Body of pancreas (tissue), 4 donors: ENCODE results near the gene NAA50.

Experiments
- POLR2A ChIP-seq, 3 donors: fragments of 450-650 bp; IDR thresholded peaks; one replicate each; pipeline ENCODE4 v1.6.1; 2016; ENCODE audit warnings: antibody characterized with exemption in 3 of 3, mild to moderate bottlenecking in 2 of 3
- TF ChIP-seq, protein P1 (sequence below), 7 experiments: fragments of 450-650 bp in 4 of 7; fragments of 200-600 bp in 3 of 7; sonication (generic) in 3 of 7; IDR thresholded peaks; one replicate each; pipeline ENCODE4 v1.5.1; 2016 to 2019; ENCODE audit warnings: antibody characterized with exemption in 7 of 7

DNA sequence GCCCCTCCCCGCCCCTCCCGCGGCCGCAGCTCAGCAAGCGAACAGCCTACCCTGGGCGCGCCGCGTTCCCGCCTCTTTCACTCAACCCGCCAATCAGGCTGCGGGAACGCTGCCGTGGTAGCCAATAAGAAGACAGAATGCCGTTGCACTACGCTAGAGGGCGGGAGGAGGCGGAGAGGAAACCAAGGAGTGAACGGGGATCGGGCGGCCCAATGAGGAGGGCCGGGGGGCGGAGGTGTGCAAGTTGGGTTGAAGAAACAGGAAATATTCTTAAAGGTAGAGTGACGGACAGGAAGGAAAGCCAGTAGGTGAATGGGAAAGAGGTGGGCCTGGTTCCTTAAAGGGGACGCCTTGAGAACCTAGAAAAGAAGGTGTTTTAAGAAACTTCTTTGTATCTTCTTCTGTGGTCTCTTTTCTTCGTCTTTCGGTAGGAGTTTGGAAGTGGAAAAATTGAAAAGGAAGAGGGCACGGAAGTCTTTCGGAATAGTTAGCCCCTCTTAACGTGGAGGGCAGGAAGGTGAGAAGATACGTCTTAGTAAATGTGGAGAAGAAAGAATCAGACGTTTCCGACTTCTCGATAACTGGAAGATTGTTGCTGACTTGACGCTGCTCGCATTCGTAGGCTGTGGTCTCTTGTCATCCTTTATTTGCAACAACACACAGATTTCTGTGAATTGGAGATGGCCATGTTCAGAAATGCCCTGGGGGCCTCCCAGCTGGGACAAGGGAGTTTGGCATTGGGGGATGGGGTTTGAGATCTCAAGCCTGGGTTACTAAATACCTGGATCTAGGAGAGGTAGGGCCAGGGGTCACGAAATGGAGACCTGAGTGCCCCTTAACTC lies 49.2 kb downstream of the NAA50 start:
- no peak for TF ChIP-seq POLR2A (IDR thresholded peaks at IDR 0.05)
- TF ChIP-seq, protein P1, sequence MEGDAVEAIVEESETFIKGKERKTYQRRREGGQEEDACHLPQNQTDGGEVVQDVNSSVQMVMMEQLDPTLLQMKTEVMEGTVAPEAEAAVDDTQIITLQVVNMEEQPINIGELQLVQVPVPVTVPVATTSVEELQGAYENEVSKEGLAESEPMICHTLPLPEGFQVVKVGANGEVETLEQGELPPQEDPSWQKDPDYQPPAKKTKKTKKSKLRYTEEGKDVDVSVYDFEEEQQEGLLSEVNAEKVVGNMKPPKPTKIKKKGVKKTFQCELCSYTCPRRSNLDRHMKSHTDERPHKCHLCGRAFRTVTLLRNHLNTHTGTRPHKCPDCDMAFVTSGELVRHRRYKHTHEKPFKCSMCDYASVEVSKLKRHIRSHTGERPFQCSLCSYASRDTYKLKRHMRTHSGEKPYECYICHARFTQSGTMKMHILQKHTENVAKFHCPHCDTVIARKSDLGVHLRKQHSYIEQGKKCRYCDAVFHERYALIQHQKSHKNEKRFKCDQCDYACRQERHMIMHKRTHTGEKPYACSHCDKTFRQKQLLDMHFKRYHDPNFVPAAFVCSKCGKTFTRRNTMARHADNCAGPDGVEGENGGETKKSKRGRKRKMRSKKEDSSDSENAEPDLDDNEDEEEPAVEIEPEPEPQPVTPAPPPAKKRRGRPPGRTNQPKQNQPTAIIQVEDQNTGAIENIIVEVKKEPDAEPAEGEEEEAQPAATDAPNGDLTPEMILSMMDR (IDR thresholded peaks at IDR 0.05) = peak in 4 of 7 experiments; percentile 44 to 52 (median 46)
